ENCODE results near the gene TTC17.

TTC17 gene

DNA sequence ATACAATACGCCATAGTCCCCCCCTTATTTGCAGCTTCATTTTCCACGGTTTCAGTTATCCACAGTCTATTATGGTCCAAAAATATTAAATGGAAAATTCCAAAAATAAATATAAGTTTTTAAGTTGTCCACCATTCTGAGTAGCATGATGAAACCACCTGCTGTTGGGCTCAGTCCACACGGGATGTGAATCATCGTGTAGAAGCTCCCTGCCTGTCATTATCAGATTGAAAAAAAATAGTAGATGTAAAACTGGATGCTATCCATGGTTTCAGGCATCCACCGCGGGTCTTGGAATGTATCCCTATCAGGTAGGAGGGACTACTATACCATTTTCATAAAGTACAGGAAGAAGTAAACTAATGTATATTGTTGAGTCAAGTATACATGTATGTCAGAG is 127.4 kb downstream of the TTC17 start:
- no peak for DNase-seq

DNA sequence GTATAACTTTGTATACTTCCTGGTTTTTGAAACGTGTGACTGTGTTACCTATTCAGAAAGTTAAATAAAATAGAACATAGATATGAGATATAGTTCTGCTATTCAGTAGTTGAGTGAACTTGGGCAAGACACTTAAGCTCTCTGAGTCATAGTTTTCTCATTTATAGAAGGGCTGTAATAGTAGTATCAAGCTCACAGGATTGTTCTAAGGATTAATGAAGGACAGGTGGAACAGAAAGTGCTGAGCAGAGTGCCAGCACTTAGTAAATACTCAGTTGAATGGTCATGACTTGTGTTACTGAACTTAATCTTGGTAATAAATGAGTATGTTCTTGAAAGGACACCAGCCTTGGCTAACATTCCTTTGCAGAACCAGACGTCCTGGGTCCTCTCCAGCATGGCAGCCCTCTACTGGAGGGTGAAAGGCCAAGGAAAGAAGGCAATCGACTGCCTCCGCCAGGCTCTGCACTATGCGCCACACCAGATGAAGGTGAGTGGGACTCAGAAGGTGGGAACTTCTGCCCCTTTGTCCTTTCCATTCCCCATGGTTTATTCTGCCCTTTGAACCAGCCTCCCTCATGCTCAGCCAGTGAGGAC is 131.2 kb downstream of the TTC17 start:
- DNase-seq, result no peak

DNA sequence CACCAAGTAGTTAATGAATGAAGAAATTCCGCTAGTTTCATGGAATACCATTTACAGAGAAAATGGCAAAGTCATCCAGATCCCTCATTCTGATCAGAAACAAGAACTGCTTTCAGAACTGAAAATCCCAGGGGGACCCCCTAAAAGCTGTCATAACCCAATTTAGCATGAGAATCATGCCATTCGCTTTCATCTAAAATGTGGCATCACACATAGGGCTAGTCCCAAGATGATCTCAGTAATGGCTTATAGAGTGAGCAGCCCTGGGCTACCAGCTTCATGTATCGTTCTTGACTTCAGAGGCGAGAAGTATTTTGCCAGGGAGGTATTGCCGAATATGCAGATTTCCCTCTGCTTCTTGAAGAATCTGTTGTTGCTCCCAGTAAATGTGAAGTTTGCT is 134.0 kb downstream of the TTC17 start:
- DNase-seq, result no peak

DNA sequence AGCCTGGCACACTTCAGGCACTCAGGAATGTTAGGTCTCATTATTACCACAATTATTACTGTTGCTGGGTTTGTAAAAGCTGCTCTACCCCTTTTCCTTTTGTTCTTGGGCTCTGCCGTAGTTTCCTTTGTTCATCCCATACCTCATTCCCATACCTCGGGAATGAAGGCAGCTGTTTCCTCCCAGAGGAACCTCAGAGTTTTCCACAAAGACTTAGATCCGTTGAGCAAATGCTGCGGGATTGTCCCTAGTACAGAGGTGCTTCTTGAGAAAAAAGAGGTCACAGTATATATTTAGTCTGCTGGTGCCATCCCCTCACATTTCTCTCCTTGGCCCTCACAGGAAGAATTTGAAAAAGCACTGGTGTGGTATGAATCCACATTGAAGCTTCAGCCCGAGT is 134.7 kb downstream of the TTC17 start:
- no peak for DNase-seq

DNA sequence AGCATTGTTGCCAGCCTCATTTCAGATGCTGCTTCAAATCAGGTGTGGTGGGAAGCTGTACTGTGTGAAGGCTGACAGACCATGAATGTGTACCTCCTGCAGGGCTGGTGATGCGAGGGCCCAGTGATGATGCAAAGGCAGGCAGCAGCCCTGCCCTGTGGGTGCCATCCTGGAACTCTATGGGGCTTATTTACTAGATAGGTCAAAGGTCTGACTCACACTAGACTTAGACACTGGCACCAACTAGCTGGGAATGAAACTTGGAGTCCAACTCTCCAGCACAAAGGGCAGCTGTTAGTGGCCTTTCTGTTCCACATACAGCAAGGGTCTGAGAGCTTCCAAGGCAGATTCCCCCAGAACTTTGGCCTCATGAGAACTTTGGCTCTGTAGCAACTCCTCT is 138.4 kb downstream of the TTC17 start:
- DNase-seq, result no peak

DNA sequence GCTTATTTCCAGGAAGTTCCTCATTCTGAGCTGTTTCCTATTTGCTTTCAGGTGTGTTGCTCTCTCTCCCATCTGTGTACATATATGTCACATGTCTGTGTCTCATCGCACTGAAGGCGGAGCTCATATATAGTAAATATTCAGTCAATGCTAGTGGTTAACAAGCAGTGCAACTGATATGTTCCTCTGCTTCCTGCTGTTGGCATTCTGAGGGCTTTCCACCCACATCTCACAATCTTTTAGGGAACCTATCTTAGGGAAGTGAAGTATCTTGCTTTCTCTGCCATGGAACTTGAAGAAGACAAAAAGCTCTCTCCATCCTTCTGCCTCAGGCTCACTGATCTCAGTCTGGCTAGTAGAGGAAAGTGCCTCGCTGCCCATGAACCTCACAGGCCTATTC is 139.8 kb downstream of the TTC17 start:
- no peak for DNase-seq

DNA sequence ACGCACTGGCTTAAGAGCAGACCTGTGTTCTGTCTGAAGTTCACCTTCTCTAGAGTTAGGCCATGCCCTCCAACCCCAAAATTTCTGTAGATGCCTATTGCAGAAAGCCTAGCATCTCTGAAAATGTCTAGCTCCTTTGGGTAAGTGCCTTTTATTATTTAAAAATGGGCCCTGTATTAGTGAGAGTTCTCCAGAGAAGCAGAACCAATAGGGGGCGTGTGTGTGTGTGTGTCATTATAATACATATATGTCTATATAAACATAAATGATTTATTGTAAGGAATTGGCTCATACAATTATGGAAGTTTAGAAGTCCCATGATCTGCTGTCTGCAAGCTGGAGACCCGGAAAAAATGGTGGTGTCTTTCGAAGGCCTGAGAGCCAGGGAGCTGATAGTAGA is 144.7 kb downstream of the TTC17 start:
- DNase-seq, result no peak

DNA sequence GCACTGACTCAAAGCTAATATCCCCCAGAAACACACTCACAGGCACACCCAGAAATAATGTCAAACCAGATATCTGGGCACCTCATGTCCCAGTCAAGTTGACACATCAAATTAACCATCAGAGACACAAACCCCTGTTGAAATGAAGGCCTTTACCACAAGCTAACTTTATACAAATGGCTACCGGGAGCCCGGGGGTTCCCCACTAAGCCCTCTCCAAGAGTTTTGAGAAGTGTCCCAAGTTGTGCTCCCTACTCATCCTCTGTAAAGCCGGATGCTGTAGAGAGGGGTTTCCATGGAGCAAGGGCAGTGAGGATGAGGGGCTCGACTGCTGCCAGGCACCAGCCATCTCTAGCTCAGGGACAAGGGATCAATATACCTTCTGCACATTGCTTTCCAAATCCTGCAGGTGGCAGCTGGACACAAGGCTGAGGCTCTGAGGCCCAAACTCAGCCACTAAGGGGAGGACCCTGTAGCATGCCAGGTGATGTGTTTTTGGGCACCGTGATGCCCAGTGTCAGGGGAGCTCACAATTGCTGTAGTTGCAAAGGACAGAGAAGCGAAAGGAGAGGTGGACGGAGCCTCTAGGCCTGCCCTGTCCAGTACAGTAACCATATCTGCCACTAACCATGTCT is 145.7 kb downstream of the TTC17 start:
- DNase-seq, result no peak

DNA sequence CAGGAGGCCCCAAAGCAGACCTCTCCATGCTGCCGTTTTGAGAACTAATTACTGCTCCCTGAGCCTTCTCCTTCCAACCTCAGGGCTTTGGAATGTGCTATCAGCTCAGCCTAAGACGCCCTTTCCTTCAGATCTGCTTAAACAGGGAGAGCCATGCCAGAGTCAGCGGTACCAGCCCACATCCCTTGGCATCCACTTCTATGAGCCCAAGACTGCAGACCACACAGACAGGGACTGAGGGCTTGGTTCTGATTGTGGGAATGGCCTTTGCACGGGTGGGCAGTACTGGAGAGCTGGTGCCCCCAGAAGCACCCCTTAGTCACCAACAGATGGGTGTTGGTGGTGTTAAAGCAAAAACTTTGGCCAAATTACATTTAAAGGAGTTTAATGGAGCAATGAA is 146.5 kb downstream of the TTC17 start:
- no peak for DNase-seq

DNA sequence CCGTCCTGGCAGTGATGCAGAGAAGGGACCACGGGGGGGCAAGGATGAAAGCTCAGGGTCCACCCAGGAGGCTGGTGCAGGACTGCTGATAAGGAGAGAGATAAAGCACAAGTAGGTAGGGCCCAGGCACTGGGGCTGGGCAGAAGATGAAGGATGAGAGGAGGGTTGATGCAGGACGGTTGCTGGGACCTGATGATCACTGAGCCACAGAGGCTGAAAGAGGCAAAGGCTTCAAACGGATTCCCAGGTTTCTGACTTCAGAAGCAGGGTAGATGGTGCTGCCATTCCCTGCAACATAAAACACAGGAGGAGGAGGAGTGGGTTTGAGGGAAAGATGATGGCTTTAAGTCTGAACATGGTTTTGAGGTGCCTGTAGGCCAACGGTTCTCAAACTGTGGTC is 148.5 kb downstream of the TTC17 start:
- DNase-seq, result no peak

DNA sequence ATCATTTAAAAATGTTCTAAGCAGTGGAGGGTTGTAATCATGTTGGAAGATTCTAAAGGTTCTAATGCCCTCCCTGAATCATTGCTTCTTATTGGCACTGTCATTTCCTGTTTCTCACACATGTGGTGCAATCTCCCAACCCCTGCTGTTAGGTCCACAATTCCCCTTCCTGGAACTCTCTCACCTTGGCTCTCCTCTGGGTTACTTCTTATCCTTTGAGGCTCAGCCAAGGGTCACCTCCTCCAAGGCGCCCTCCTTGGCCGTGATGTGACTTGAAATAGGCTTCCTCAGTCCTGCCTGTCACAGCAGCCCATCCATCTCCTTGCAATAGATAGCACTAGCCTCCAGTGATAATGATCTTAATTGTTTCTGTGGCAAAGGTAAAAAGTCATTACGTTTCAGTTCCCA is 149.8 kb downstream of the TTC17 start:
- DNase-seq, result no peak

DNA sequence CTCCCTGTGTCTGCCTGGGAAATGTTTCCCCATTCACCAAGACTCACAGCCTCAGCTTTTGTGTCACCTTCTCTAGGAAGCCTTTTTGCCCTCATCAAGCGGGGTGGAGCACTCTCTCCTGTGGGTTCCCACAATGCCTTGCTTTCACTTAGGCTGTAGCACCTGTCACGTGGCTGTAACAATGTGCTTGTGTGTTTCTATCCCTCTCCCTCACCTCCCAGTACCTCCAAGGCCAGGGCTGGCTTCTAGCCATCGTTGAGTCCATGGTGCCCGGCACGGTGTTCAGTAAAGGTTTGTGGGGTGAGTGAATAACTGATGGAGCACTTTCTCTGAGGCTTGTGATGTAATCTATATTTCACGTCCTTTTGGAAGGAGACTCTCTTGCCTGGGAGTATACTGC is 153.2 kb downstream of the TTC17 start:
- DNase-seq, result no peak

DNA sequence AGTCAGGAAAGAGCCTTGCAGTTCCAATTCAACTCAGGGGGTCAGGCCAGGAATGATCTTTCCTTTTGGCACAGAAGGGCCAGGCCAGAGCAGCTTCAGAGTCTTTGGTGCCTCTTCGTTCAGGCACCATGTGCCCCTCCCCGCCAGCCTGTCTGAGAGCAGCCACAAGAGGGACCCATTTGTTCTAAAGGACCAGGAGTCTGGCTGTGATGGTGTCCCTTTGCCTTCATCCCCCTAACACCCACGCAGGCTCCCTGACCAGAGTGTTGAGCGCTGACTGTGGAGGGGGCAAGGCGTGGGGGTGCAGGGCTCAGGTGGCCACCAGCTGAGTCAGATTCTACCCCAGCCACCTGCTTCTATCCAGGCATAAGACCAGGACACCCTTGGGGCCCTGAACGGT is 156.4 kb downstream of the TTC17 start:
- DNase-seq, result no peak

DNA sequence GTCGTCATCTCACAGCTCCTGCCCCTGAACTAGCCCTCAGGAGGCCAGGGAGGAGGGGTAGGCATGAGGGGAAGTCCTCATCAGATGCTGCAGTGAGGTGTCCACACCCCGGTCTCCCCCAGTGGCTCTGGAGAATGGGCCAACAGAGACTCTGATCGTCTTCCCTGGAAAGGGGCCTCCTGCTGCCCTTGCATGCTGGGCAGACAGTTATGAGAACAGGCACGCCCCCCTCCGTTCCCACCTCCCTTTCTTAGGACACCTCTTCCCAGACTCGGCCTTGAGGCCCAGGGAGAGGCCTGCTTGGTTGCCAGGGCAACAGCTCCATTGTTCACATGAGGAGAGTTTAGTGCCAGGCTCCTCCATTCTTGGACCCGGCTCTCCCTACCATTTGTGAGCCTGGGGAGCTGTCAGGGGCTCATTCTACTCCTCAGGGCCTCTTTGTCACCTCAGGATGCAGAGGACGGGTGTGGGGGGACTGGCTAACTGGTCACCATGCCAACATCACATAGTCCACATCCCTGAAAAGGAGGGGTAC is 157.7 kb downstream of the TTC17 start:
- no peak for DNase-seq

DNA sequence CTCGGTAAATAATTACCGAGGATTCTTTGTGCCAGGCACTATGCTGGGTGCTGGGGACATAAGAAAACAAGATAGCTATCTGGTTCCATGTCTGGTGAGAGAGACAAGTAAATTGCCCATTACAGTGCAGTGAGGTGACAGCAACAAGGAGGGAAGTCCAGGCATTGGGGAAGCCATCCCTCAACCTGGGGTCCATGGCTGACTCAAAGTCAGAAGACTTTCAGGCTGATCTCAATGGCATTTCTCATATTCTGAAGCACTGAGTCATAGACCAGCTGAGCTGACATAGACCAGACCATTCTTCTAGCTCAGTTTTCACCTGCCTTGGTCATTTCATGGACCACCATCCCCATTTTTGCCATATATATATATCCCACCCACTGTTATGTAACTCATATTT is 158.8 kb downstream of the TTC17 start:
- DNase-seq, result no peak

DNA sequence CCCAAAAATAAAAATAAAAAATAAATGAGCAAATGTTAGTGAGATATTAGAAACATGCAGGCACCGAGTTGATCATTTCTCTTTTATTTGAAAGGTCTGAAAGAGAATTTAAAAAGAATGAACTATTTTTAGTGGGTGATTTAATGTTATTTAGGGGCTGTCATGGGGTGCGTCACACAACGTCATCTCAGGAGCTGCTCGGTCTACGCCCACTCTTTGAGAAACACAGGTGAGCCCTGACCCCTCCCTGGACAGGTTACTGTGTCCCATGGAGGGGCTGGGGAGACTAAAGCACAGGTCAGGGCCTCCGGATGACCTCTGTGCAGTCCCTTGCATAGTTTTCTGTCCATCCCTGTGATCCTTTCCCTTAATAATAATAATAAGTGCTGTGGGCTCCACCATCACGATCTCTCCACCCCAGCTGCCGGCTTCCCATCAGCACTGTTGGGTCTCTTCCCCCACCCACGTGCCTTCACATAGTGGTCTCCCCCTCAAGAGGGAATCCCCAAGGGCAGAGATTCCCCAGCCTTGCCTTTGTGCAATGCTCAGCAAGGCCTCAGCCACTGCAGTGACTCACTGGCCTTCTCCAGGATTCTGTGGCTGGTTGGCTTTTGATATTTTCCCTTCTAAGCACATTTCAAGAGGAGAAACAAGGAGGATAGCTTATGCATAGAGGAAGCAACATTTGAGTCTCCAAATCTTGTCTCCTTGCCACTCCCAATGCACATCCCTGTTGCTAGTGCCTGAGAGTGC is 159.9 kb downstream of the TTC17 start:
- DNase-seq, result no peak

DNA sequence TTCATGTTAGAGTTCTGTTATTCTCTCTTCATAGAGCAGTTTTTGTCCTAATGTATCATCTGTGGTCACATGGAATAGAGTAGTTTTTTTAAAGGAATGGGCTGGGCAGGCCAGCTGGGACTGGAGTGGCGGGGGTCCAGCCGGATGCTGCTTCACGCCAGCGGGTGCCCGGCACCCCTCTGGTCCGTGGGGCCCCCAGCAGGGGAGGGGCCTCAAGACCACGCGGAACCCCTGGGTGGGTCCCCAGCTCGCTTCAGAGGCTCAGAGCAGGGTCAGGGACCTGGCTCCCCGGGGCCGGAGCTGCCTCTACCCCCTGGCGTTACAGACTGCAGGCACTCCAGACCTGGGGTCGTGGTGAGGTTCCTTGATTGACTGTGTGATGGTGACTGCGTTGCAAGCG is 162.8 kb downstream of the TTC17 start:
- no peak for DNase-seq

DNA sequence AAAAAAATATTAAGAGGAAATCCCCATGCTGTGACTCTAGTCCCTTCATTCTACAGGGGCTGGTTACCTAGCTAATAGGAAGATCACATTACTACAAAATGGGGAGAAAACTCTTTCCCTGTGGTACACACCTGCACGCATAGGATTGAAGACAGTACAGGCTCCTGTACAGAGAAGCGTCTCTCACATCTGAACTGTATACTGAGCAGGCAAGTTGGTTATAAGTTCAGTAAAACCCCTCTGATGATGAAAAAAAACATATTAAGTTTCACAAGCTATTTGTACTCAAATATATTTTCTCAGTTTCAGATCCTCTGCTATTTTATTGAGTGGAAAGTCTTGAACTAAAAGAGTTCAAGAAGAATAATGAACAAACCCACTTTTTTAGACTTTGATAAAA is 164.9 kb downstream of the TTC17 start:
- no peak for DNase-seq

DNA sequence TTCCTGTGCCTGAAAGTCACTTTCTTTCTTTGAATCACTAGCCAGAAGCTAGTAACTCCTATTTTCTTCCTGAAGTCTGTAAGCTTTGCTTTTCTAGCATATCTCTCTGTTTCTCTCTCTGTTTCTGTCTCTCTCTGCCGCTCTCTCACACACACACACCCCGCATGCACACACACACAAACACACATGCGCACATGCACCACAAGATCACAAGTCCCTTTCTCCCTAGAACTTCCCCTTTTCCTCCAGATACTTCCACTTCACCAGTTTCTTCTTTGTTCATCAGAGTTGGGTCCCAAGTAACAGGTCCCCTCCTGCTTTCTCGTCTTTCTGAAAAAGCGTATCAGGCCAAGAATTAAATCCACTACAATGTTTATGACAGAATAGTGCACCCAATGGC is 173.3 kb downstream of the TTC17 start:
- no peak for DNase-seq

DNA sequence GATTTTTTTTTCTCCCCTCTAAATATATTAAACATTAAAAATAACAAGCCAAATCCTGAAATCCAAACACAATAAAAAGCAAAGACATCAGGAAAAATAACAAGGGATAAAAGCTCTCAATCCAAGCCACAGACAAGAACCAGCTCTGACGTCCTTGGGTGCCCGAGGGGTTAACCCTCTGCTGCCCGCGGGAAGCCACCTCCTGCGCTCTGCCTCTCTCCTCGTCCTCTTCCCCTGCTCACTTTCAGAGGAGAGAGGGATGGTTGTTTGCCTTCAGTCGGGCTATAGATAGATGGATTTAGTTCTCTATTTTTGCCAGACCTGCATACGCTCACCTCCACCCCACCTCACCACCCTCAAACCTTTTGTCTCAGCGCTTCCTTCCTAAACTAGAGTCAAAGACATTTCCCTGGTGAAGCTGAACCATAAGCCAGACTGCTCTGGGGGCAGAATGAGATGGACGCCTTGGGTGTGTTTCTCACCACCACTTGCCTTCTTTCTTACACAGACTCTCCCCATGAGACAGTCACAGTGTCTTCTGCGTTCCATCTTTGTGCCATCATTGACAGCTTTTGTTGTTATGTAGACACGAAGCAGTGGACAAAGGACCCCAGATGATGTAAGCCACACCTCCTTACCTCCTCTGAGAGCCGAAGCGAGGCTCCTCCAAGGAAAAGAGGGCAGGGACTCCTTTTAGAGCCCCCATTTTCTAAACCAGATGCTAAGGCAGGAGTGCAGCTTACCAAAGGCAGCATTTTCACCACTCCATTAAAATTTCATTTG is 179.3 kb downstream of the TTC17 start:
- DNase-seq, result no peak

DNA sequence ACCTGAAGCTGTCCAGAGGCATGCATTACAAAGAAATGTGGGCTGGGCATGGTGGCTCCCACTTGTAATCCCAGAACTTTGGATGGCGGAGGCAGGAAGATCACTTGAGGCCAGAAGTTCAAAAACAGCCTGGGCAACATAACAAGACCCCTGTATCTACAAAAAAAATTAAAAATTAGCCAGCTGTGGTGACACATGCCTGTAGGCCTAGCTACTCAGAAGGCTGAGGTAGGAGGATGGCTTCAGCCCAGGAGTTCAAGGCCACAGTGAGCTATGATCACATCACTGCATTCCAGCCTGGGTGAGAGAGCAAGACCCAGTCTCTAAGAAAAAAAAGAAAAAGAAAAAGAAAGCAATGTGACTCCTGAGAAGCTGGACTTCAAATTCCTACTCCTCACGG is 183.3 kb downstream of the TTC17 start:
- DNase-seq, result no peak

DNA sequence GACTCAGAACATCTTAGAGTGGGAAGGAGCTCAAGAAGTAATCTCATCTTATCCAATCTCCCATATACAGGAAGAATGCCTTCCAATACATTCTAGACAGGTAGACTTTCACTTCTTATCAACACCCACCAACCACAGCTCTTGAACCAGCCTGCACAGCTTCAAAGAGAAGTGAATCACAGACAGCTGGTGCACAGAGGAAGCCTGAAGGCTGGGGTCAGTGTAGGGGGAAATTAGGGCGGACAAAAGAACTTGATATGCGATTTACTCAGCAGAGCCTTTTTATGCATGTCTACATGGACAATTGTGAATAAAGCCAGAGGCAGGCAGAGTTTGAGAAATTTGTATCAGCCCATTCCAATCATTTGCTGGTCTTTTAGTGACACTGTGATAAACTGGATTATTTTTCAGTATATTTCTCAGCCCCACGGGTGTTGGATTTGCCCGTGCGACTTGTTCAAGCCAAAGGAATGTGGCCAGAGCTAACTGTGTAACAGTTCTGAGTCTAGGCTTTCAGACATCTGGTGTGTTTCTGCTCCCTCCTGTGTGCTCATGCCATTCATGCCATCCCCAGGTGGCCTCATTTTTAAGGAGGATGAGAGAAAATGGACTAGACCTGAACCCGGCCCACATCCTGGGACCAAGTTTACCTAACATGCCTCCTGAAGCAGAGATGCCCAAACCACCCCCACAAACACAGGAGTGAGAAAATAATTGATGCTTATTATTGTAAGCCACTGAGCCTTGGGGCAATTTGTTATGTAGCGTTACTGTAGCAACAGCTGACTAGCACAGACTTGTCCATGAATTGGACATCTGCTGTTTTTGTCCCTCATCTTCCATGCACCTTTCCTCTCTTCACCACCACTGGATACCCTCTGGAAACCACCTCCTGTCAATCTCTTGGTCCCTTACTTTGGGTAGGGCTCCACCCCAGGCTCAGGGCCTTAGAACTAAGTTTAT is 184.3 kb downstream of the TTC17 start:
- no peak for DNase-seq
